K562 (cell line): ENCODE results near the gene PARD3.

ENCODE experiments used
- ADNP ChIP-seq: fragments of 200-800 bp; sonication (Bioruptor generic); IDR thresholded peaks from 2 replicates; pipeline ENCODE4 v1.6.1; 2016; ENCODE audit warnings: missing genetic modification characterization, missing compliant biosample characterization
- CTCF ChIP-seq, 3 experiments: IDR thresholded peaks in 2 of 3; conservative IDR thresholded peaks in 1 of 3; 2 replicates each; pipeline ENCODE4 v1.5.1; 2011 to 2012; ENCODE audit warnings: low read length in 3 of 3, mild to moderate bottlenecking in 3 of 3, control low read depth in 2 of 3, improper control_type of control experiment in 1 of 3, inconsistent platforms in 1 of 3, low read depth in 1 of 3, mixed read lengths in 1 of 3, moderate library complexity in 1 of 3; ENCODE audit not compliant: insufficient read depth in 2 of 3
- DNMT1 ChIP-seq: fragments of 450-650 bp; IDR thresholded peaks from 2 replicates; pipeline ENCODE4 v1.6.1; 2016; ENCODE audit warnings: antibody characterized with exemption, mild to moderate bottlenecking
- FOXA1 ChIP-seq: fragments of 450-650 bp; IDR thresholded peaks from 2 replicates; pipeline ENCODE4 v1.6.1; 2016; ENCODE audit warnings: mild to moderate bottlenecking, borderline replicate concordance
- HNRNPLL ChIP-seq: fragments of 200-400 bp; formaldehyde crosslinking; IDR thresholded peaks from 2 replicates; pipeline ENCODE4 v1.6.1; 2017; ENCODE audit warnings: low read length, low read depth, mild to moderate bottlenecking; ENCODE audit not compliant: poor library complexity, severe bottlenecking
- NBN ChIP-seq: fragments of 450-650 bp; IDR thresholded peaks from 2 replicates; pipeline ENCODE4 v1.6.1; 2016; ENCODE audit warnings: low read depth, mild to moderate bottlenecking
- POLR2A ChIP-seq: fragments of 450-650 bp; conservative IDR thresholded peaks from 2 replicates; pipeline ENCODE4 v1.6.1; 2016
- POLR2AphosphoS5 ChIP-seq: IDR thresholded peaks from 2 replicates; pipeline ENCODE4 v1.6.1; 2011; ENCODE audit warnings: mild to moderate bottlenecking, low read depth, low read length, moderate library complexity; ENCODE audit not compliant: control insufficient read depth, insufficient read depth
- TF ChIP-seq, protein P1 (sequence below): fragments of 450-650 bp; formaldehyde crosslinking; IDR thresholded peaks from 2 replicates; pipeline ENCODE4 v1.4.0; 2020; ENCODE audit warnings: mild to moderate bottlenecking, moderate library complexity

GRCh38 chr10:34669079-34669478 lies 146.0 kb downstream of the PARD3 start:
- TF ChIP-seq CTCF (IDR thresholded peaks at IDR 0.05 in 2 of 3, conservative IDR thresholded peaks at IDR 0.05 in 1 of 3; ENCODE audit: insufficient read depth in 2 of 3, low read depth in 1 of 3, low read length in 3 of 3): no peak
- TF ChIP-seq, protein P1, sequence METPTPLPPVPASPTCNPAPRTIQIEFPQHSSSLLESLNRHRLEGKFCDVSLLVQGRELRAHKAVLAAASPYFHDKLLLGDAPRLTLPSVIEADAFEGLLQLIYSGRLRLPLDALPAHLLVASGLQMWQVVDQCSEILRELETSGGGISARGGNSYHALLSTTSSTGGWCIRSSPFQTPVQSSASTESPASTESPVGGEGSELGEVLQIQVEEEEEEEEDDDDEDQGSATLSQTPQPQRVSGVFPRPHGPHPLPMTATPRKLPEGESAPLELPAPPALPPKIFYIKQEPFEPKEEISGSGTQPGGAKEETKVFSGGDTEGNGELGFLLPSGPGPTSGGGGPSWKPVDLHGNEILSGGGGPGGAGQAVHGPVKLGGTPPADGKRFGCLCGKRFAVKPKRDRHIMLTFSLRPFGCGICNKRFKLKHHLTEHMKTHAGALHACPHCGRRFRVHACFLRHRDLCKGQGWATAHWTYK (CRISPR knock-in tag): no peak
- no peak for TF ChIP-seq POLR2A
- no peak for TF ChIP-seq FOXA1
- TF ChIP-seq NBN: no peak
- TF ChIP-seq ADNP (tag): no peak
- TF ChIP-seq POLR2AphosphoS5: no peak
- TF ChIP-seq HNRNPLL: no peak
- TF ChIP-seq DNMT1: no peak
